Measurements from ENCODE around the gene WWOX.

DNA sequence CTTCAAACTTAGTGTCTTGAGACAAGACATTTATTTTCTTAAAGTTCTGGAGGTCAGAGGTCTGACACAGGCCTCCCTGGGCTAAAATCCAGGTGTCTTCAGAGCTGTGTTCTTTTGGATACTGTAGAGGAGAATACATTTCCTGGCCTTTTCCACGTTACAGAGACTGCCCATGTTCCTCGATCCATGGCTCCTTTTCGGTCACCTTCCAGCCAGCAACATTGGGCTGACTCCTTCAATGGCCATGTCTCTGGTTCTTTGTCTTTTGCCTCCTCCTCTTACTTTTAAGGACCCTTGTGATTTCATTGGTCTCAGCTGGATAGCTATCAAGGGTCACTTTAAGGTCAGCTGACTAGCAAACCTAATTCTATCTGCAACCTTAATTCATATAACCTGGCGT lies 212.4 kb downstream of the WWOX start:
- TF ChIP-seq POLR2A (IDR thresholded peaks at IDR 0.05; ENCODE audit: extremely low read depth, insufficient read length) = no peak
- TF ChIP-seq CTCF (IDR thresholded peaks at IDR 0.05; ENCODE audit: low read depth, low read length) = no peak
- TF ChIP-seq MYC (IDR thresholded peaks at IDR 0.05; ENCODE audit: low read depth, low read length) = no peak
- no peak for TF ChIP-seq MAX (IDR thresholded peaks at IDR 0.05; ENCODE audit: low read depth, low read length)

Data from NB4 (cell line).